OCI-LY7 (cell line): ENCODE measurements around the gene GCM1. TPM values are rescaled to one million over a fixed set of nuclear protein-coding genes. Genes with fewer than 3 reads are reported as not detected.

Experiments used
- BruUV-seq: library from RNA; stranded (reverse); fragments of 400-500 nt; replicated peaks from 2 replicates; lab custom pipeline; 2021; lab: Mats Ljungman, UMichigan
- CTCF ChIA-PET: fragments of 300-600 bp; sonication (Branson Sonifier 250); formaldehyde crosslinking; loops from one replicate; lab custom pipeline; 2022; ENCODE audit warnings: antibody characterized with exemption; ENCODE audit not compliant: unreplicated experiment; lab: Charles Lee
- POLR2A ChIA-PET: fragments of 300-600 bp; sonication (Branson Sonifier 250); formaldehyde crosslinking; loops from one replicate; lab custom pipeline; 2022; ENCODE audit warnings: antibody characterized with exemption; lab: Charles Lee
- DNase-seq: peaks from one replicate; pipeline ENCODE4 v3.0.0-alpha.2; 2015; ENCODE audit warnings: low spot score
- H2AFZ ChIP-seq: fragments of 200-600 bp; sonication (generic), shearing (Covaris generic); 2 replicates; pipeline ENCODE4 v1.6.1; 2014; ENCODE audit warnings: mild to moderate bottlenecking, antibody characterized with exemption, low read length, moderate library complexity
- H3K27ac ChIP-seq: fragments of 200-600 bp; sonication (generic); 2 replicates; pipeline ENCODE4 v1.5.1; 2014; ENCODE audit warnings: mixed run types, low read depth, mild to moderate bottlenecking, moderate library complexity, low read length, inconsistent platforms; ENCODE audit not compliant: poor library complexity, severe bottlenecking
- H3K36me3 ChIP-seq: fragments of 200-600 bp; sonication (generic); 2 replicates; pipeline ENCODE4 v1.6.1; 2014; ENCODE audit warnings: mild to moderate bottlenecking, antibody characterized with exemption, low read length, moderate library complexity, mixed read lengths; ENCODE audit not compliant: insufficient read depth
- H3K4me1 ChIP-seq: fragments of 200-600 bp; sonication (generic); 2 replicates; pipeline ENCODE4 v1.5.1; 2014; ENCODE audit warnings: mild to moderate bottlenecking, low read length; ENCODE audit not compliant: insufficient read depth, poor library complexity, severe bottlenecking
- H3K4me2 ChIP-seq: fragments of 200-600 bp; sonication (generic); 2 replicates; pipeline ENCODE4 v1.6.1; 2014; ENCODE audit warnings: mild to moderate bottlenecking, low read length
- H3K4me3 ChIP-seq: fragments of 200-600 bp; sonication (generic); 2 replicates; pipeline ENCODE4 v1.5.1; 2014; ENCODE audit warnings: mild to moderate bottlenecking, low read depth, low read length; ENCODE audit not compliant: poor library complexity, severe bottlenecking
- H3K79me2 ChIP-seq: fragments of 200-600 bp; sonication (generic); 2 replicates; pipeline ENCODE4 v1.6.1; 2016; ENCODE audit warnings: low read depth, mild to moderate bottlenecking, low read length, moderate library complexity, mixed read lengths; ENCODE audit not compliant: insufficient read depth
- H3K9me2 ChIP-seq: fragments of 200-600 bp; sonication (generic); 2 replicates; pipeline ENCODE4 v1.6.1; 2016; ENCODE audit warnings: mild to moderate bottlenecking, low read length, mixed read lengths; ENCODE audit not compliant: insufficient read depth
- H3K9me3 ChIP-seq: fragments of 200-600 bp; sonication (generic); 2 replicates; pipeline ENCODE4 v1.6.1; 2014; ENCODE audit warnings: mild to moderate bottlenecking, mixed run types, low read length, mixed read lengths
- H4K20me1 ChIP-seq: fragments of 200-600 bp; sonication (generic); 2 replicates; pipeline ENCODE4 v1.6.1; 2014; ENCODE audit warnings: mild to moderate bottlenecking, antibody characterized with exemption, low read length, moderate library complexity, mixed read lengths; ENCODE audit not compliant: insufficient read depth
- EZH2phosphoT487 ChIP-seq: fragments of 200-600 bp; sonication (generic); IDR thresholded peaks from 2 replicates; pipeline ENCODE4 v1.6.1; 2018; ENCODE audit warnings: low read depth, borderline replicate concordance, mild to moderate bottlenecking, mixed run types, antibody characterized with exemption, low read length, moderate library complexity, mixed read lengths
- intact Hi-C: fragments of 100-400 bp; cut with micrococcal nuclease; formaldehyde crosslinking; loops from one replicate; pipeline ENCODE4 v1.10.0; 2022; ENCODE audit not compliant: unreplicated experiment
- total RNA-seq, 2 experiments: library from RNA; depleted of rRNA in 1 of 2; stranded (reverse); fragments of >200 nt in 1 of 2; shearing (Covaris generic) in 1 of 2; gene quantifications; 2 replicates each; pipeline ENCODE4 v1.2.3, GENCODE V29; 2014 to 2022
- TF ChIP-seq, protein P1 (sequence below): fragments of 200-600 bp; sonication (generic); conservative IDR thresholded peaks from 2 replicates; pipeline ENCODE4 v1.5.1; 2014; ENCODE audit warnings: mild to moderate bottlenecking, antibody characterized with exemption, low read length, moderate library complexity, mixed read lengths

Gene GCM1
- total RNA-seq, 2 experiments from 2014 or later, result not detected

DNA sequence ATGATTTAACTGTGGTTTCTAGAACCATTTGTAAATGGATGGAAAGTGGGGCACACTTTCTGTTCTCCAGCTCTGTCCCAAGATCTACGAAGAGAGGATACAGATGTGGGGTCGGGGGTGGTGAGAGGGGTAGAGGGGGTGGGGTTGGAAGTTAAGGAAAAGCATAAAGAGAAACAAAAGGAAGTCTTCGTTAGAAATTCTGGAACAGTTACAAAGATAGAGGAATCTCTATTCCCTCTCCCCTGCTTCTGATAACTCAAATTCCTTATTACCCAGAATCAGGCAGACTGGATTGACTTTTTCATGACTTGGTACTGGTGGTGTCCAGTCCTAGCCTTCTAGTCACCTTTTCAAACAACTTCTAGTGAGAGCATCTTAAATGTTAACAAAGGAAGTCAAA is 4.9 kb downstream of the GCM1 start:
- Histone ChIP-seq H3K4me1 (no peaks in the 10 kb centered on the region), H3K79me2 (no peaks in the 10 kb centered on the region), H3K36me3 (no peaks in the 10 kb centered on the region), H3K4me3 (no peak overlapping the region), H4K20me1 (no peaks in the 10 kb centered on the region), H3K9me3 (no peaks in the 10 kb centered on the region), H2AFZ (no peak overlapping the region), H3K27ac (no peak overlapping the region), H3K4me2 (no peak overlapping the region), H3K9me2 (no peaks in the 10 kb centered on the region)
- CTCF ChIA-PET, result no interaction called here
- BruUV-seq, result no TSS peak
- TF ChIP-seq, protein P1, sequence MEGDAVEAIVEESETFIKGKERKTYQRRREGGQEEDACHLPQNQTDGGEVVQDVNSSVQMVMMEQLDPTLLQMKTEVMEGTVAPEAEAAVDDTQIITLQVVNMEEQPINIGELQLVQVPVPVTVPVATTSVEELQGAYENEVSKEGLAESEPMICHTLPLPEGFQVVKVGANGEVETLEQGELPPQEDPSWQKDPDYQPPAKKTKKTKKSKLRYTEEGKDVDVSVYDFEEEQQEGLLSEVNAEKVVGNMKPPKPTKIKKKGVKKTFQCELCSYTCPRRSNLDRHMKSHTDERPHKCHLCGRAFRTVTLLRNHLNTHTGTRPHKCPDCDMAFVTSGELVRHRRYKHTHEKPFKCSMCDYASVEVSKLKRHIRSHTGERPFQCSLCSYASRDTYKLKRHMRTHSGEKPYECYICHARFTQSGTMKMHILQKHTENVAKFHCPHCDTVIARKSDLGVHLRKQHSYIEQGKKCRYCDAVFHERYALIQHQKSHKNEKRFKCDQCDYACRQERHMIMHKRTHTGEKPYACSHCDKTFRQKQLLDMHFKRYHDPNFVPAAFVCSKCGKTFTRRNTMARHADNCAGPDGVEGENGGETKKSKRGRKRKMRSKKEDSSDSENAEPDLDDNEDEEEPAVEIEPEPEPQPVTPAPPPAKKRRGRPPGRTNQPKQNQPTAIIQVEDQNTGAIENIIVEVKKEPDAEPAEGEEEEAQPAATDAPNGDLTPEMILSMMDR, result no peak
- no peak for TF ChIP-seq EZH2phosphoT487
- intact Hi-C loops, result no loop called here
- POLR2A ChIA-PET, result interaction anchor here (0.6 to 0.7 kb wide), 3 partner anchors 38 to 139 kb away, joined by 3 to 7 read pairs (median 5); no protein-coding TSS in a partner anchor
- DNase-seq, result no peak

DNA sequence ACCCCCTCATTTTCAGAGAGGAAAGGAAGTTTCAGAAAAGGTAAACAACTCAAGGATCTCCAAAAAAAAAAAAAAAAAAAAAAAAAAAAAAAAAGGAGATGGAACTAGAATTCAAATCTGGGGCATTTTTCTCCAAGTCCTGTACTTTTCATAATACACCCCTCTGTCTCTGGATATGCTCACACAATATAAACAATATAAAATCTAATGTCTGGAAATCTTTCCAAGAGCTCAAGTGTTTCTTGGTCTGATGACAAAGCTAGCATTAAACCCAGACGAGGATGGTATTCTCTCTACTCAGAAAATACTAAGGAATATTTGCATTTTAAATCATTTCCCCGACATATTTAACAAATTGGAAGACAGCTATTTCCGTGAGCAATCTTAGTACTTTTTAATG is 5.8 kb downstream of the GCM1 start:
- TF ChIP-seq, protein P1, result no peak
- TF ChIP-seq EZH2phosphoT487, result no peak
- POLR2A ChIA-PET, result interaction anchor here (0.7 kb wide), 1 partner anchor 12 kb away, joined by 4 read pairs; no protein-coding TSS in a partner anchor
- CTCF ChIA-PET, result no interaction called here
- BruUV-seq, result no TSS peak
- Histone ChIP-seq H3K4me3 (no peak overlapping the region), H4K20me1 (no peaks in the 10 kb centered on the region), H3K79me2 (no peaks in the 10 kb centered on the region), H3K27ac (no peak overlapping the region), H3K4me2 (no peak overlapping the region), H3K9me2 (no peaks in the 10 kb centered on the region), H3K9me3 (no peaks in the 10 kb centered on the region), H2AFZ (no peak overlapping the region), H3K4me1 (no peaks in the 10 kb centered on the region), H3K36me3 (no peaks in the 10 kb centered on the region)
- intact Hi-C loops, result no loop called here
- DNase-seq, result no peak

DNA sequence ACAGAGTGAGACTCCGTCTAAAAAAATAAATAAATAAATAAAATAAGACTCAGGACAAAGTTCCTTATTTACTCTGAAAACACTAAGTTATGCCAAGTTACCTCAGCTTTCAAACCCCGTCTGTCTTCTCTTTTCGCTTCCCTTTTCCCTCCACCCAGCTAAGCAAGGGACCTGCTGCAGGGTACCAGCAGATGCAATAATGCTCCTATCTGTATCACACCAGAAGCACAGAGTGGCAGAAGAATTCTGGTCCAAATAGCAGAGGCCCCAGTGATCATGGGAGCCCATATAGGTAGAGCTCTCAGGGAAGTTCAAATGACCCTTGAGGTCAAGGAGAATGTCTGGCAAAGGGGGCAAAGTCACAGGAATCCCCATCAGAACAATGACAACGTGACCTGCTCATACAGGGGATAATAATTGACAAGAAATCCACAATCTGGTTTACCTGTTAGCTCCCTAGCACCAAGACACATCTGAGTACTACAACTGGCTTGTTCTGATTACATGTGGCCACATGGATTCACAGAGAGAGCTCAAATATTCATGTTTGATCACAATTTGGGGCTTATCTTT is 8.7 kb downstream of the GCM1 start:
- Histone ChIP-seq H2AFZ (no peak overlapping the region), H4K20me1 (no peaks in the 10 kb centered on the region), H3K36me3 (no peaks in the 10 kb centered on the region), H3K4me1 (no peaks in the 10 kb centered on the region), H3K27ac (no peak overlapping the region), H3K79me2 (no peaks in the 10 kb centered on the region), H3K4me3 (no peak overlapping the region), H3K9me3 (no peaks in the 10 kb centered on the region), H3K4me2 (no peak overlapping the region), H3K9me2 (no peaks in the 10 kb centered on the region)
- intact Hi-C loops, result no loop called here
- POLR2A ChIA-PET, result interaction anchor here (0.6 to 0.9 kb wide), 4 partner anchors 10 to 715 kb away, joined by 3 to 6 read pairs (median 5); no protein-coding TSS in a partner anchor
- CTCF ChIA-PET, result no interaction called here
- BruUV-seq, result no TSS peak
- TF ChIP-seq EZH2phosphoT487, result no peak
- TF ChIP-seq, protein P1, result no peak
- DNase-seq, result peak; percentile 4
